Measurements from ENCODE around the gene KLF16. TPM values are rescaled to one million over a fixed set of nuclear protein-coding genes. Genes with fewer than 3 reads are reported as not detected.

KLF16 gene
- total RNA-seq, 1 experiment from 2014 or later, result 12.6 TPM

GRCh38 chr19:1843646-1844394 is 19.6 kb downstream of the KLF16 start:
- Histone ChIP-seq H3K36me3 (no peaks in the 10 kb centered on the region; the same call in 1 of the 2 replicates), H3K9me3 (no peaks in the 10 kb centered on the region), H3K27me3 (no peaks in the 10 kb centered on the region), H3K4me3 (no peak overlapping the region)
- no peak for DNase-seq

- no peaks in the 10 kb centered on the region; the same call in 1 of the 2 replicates for H3K36me3 ChIP-seq
- H3K27me3 ChIP-seq, result no peaks in the 10 kb centered on the region
- no peak overlapping the region for H3K4me3 ChIP-seq
- DNase-seq, result no peak
- H3K9me3 ChIP-seq, result no peaks in the 10 kb centered on the region
These were observed 20.3 kb downstream of the KLF16 start for GRCh38 chr19:1843116-1843515.

GRCh38 chr19:1841209-1841924 is 22.0 kb downstream of the KLF16 start:
- DNase-seq, result no peak
- Histone ChIP-seq H3K36me3 (no peaks in the 10 kb centered on the region; the same call in 1 of the 2 replicates), H3K9me3 (no peaks in the 10 kb centered on the region), H3K4me3 (no peak overlapping the region), H3K27me3 (no peaks in the 10 kb centered on the region)

GRCh38 chr19:1840541-1841115 is 22.8 kb downstream of the KLF16 start:
- no peaks in the 10 kb centered on the region for H3K27me3 ChIP-seq
- H3K36me3 ChIP-seq, result no peaks in the 10 kb centered on the region; the same call in 1 of the 2 replicates
- H3K9me3 ChIP-seq, result no peaks in the 10 kb centered on the region
- H3K4me3 ChIP-seq, result no peak overlapping the region
- DNase-seq, result no peak

GRCh38 chr19:1839658-1840540 is 23.5 kb downstream of the KLF16 start:
- Histone ChIP-seq H3K27me3 (no peaks in the 10 kb centered on the region), H3K4me3 (no peak overlapping the region), H3K36me3 (no peaks in the 10 kb centered on the region; the same call in 1 of the 2 replicates), H3K9me3 (no peaks in the 10 kb centered on the region)
- DNase-seq, result no peak

GRCh38 chr19:1837625-1838105 is 25.7 kb downstream of the KLF16 start:
- DNase-seq, result no peak
- Histone ChIP-seq H3K27me3 (no peaks in the 10 kb centered on the region), H3K4me3 (no peak overlapping the region), H3K36me3 (no peaks in the 10 kb centered on the region), H3K9me3 (no peaks in the 10 kb centered on the region)

- no peaks in the 10 kb centered on the region for H3K27me3 ChIP-seq
- H3K9me3 ChIP-seq, result no peaks in the 10 kb centered on the region
- H3K36me3 ChIP-seq, result no peaks in the 10 kb centered on the region
- DNase-seq, result no peak
- H3K4me3 ChIP-seq, result no peak overlapping the region
These were observed 26.2 kb downstream of the KLF16 start for GRCh38 chr19:1837222-1837565.

GRCh38 chr19:1836458-1837221 is 26.7 kb downstream of the KLF16 start:
- Histone ChIP-seq H3K9me3 (no peaks in the 10 kb centered on the region), H3K36me3 (no peaks in the 10 kb centered on the region), H3K4me3 (no peak overlapping the region), H3K27me3 (no peaks in the 10 kb centered on the region)
- DNase-seq, result no peak

GRCh38 chr19:1833540-1833939 is 29.8 kb downstream of the KLF16 start:
- no peaks in the 10 kb centered on the region for H3K27me3 ChIP-seq

GRCh38 chr19:1832046-1832663 is 31.2 kb downstream of the KLF16 start:
- Histone ChIP-seq H3K4me3 (no peak overlapping the region), H3K36me3 (no peaks in the 10 kb centered on the region; the same call in 1 of the 2 replicates), H3K27me3 (no peaks in the 10 kb centered on the region), H3K9me3 (no peaks in the 10 kb centered on the region)
- DNase-seq, result no peak

More at GRCh38 chr19:1833540-1833939, 29.8 kb downstream of the KLF16 start:
- no peak for DNase-seq
- H3K36me3 ChIP-seq, result no peaks in the 10 kb centered on the region; the same call in 1 of the 2 replicates
- H3K4me3 ChIP-seq, result no peak overlapping the region
- no peaks in the 10 kb centered on the region for H3K9me3 ChIP-seq

GRCh38 chr19:1830978-1831377 is 32.4 kb downstream of the KLF16 start:
- Histone ChIP-seq H3K36me3 (peaks cover under 1% of the 10 kb centered on the region), H3K4me3 (no peak overlapping the region), H3K9me3 (no peaks in the 10 kb centered on the region), H3K27me3 (no peaks in the 10 kb centered on the region)
- no peak for DNase-seq

- H3K9me3 ChIP-seq, result no peaks in the 10 kb centered on the region
- H3K36me3 ChIP-seq, result peaks cover 4% of the 10 kb centered on the region
- DNase-seq, result no peak
- no peak overlapping the region for H3K4me3 ChIP-seq
- H3K27me3 ChIP-seq, result no peaks in the 10 kb centered on the region
These were observed 32.8 kb downstream of the KLF16 start for GRCh38 chr19:1830568-1830967.

- Histone ChIP-seq H3K4me3 (no peak overlapping the region), H3K36me3 (peaks cover 4% of the 10 kb centered on the region), H3K27me3 (no peaks in the 10 kb centered on the region), H3K9me3 (no peaks in the 10 kb centered on the region)
- no peak for DNase-seq
These were observed 33.4 kb downstream of the KLF16 start for GRCh38 chr19:1829958-1830357.

- DNase-seq, result no peak
- no peaks in the 10 kb centered on the region for H3K27me3 ChIP-seq
- peaks cover 4% of the 10 kb centered on the region for H3K36me3 ChIP-seq
- H3K9me3 ChIP-seq, result no peaks in the 10 kb centered on the region
- no peak overlapping the region for H3K4me3 ChIP-seq
These were observed 34.8 kb downstream of the KLF16 start for GRCh38 chr19:1828279-1829238.

All from MG63 (cell line).